ENCODE data around the gene TMEM86B. TPM values are rescaled to one million over a fixed set of nuclear protein-coding genes. Genes with fewer than 3 reads are reported as not detected.

The TMEM86B gene
- total RNA-seq, 1 donor from 2014 or later = 0.53 TPM

DNA sequence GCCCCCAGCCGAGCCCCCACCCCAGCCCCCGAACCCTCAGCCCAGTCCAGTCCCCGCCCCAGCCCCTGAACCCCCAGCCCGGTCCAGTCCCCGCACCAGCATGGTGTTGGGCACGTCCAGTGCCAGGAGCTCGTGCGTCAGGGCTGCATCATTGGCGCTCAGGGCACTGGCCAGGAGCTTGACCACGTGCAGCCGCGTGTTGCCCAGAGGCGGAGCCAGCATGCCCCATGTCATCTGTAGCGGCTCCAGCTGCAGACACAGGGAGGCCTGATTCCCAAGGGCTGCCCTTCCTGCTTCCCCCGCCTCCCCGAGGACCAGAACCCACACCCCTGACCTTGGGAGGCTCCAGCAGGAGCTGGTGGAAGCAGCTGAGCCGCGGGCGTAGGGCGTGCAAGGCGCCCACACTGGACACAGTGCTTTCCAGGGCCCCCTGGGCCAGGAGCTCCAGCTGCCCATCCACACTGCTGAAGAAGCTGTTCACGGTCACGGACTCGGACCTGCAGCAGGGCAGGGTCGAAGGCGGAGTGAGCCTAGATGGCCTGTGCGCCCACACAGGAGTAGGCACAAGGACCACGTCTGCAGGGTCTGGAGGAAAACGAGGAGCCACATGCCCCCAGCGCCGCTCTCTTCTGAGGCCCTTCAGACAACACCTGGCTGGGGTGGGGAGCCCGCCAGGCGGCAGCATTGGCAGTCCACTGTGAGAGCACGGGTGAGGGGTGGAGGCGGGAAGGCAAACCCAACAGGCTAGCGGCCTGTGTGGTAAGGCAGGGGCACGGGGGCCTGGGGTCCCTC is 12.8 kb upstream of the TMEM86B start:
- Histone ChIP-seq H3K36me3 (ENCODE audit: control insufficient read depth, insufficient read depth, low read length) (peaks cover 59% of the 10 kb centered on the region), H3K4me3 (ENCODE audit: low read depth, low read length) (no peak overlapping the region), H3K27me3 (ENCODE audit: control insufficient read depth, insufficient read depth, low read length) (no peaks in the 10 kb centered on the region)
- TF ChIP-seq, protein P1, sequence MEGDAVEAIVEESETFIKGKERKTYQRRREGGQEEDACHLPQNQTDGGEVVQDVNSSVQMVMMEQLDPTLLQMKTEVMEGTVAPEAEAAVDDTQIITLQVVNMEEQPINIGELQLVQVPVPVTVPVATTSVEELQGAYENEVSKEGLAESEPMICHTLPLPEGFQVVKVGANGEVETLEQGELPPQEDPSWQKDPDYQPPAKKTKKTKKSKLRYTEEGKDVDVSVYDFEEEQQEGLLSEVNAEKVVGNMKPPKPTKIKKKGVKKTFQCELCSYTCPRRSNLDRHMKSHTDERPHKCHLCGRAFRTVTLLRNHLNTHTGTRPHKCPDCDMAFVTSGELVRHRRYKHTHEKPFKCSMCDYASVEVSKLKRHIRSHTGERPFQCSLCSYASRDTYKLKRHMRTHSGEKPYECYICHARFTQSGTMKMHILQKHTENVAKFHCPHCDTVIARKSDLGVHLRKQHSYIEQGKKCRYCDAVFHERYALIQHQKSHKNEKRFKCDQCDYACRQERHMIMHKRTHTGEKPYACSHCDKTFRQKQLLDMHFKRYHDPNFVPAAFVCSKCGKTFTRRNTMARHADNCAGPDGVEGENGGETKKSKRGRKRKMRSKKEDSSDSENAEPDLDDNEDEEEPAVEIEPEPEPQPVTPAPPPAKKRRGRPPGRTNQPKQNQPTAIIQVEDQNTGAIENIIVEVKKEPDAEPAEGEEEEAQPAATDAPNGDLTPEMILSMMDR (IDR thresholded peaks at IDR 0.05; ENCODE audit: insufficient read depth, low read length, severe bottlenecking) = no peak
- DNase-seq (ENCODE audit: low read depth) (no peak), FAIRE-seq (no peak)

DNA sequence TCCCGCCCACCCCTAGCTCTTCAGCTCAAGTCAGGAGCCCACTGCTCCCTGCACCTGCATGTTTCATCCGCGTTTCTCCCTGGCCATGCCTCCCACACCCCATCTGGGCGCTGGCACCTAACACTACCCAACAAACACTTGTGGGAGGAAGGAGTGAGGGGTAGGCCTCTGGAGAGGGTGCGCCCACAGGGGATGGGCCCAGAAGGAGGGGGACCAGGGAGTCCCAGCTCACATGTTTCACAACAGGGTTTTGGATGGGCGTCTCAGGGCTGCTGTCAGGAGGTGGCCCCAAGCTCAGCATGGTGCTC is 12.1 kb upstream of the TMEM86B start:
- Histone ChIP-seq H3K4me3 (ENCODE audit: low read depth, low read length) (no peak overlapping the region), H3K36me3 (ENCODE audit: control insufficient read depth, insufficient read depth, low read length) (peaks cover 58% of the 10 kb centered on the region), H3K27me3 (ENCODE audit: control insufficient read depth, insufficient read depth, low read length) (no peaks in the 10 kb centered on the region)
- TF ChIP-seq, protein P1 (IDR thresholded peaks at IDR 0.05; ENCODE audit: insufficient read depth, low read length, severe bottlenecking) = no peak
- FAIRE-seq (no peak), DNase-seq (ENCODE audit: low read depth) (no peak)

DNA sequence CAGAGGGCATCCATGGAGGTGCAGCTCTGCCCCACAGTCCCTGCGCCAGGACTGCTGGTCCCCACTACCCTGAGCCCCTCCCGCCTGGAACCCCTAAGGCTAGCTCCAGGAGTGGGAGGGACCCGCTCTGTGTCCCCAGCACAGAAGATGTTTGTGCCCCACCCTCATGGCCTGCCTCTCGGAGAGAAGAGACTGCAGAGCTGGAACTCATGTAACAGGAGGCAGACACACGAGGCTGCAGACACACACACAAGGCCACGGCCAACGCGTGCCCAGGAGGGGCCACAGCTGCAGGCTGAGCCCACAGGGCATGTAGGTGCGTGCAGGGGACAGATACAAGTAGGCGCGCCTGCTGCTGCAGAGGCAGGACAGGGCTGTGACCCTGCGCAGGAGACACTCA is 10.4 kb upstream of the TMEM86B start:
- DNase-seq (ENCODE audit: low read depth) = no peak
- TF ChIP-seq, protein P1 (IDR thresholded peaks at IDR 0.05; ENCODE audit: insufficient read depth, low read length, severe bottlenecking) = no peak
- Histone ChIP-seq H3K27me3 (ENCODE audit: control insufficient read depth, insufficient read depth, low read length) (no peaks in the 10 kb centered on the region), H3K4me3 (ENCODE audit: low read depth, low read length) (no peak overlapping the region), H3K36me3 (ENCODE audit: control insufficient read depth, insufficient read depth, low read length) (peaks cover 48% of the 10 kb centered on the region)
- no peak for FAIRE-seq

DNA sequence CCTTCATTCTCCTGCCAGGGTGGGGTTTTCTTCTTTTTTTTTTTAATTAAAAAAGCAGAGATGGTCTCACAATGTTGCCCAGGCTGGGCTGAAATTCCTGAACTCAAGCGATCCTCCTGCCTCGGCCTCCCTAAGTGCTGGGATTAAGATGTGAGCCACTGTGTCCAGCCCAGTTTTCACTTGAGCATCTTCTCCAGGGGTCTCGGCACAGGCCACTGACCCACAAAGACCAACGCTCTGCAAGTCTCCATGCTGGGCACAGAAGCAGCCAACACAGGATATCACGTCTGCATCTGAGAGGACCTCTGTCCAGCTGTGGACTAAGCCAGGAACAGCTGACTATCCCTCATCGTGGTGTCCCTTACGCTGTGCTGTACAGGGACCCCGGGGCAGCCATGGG is 9.5 kb upstream of the TMEM86B start:
- H3K4me3 ChIP-seq (ENCODE audit: low read depth, low read length) = no peak overlapping the region
- DNase-seq (ENCODE audit: low read depth) (no peak), FAIRE-seq (no peak)
- no peaks in the 10 kb centered on the region for H3K27me3 ChIP-seq (ENCODE audit: control insufficient read depth, insufficient read depth, low read length)
- peaks cover 47% of the 10 kb centered on the region for H3K36me3 ChIP-seq (ENCODE audit: control insufficient read depth, insufficient read depth, low read length)
- TF ChIP-seq, protein P1 (IDR thresholded peaks at IDR 0.05; ENCODE audit: insufficient read depth, low read length, severe bottlenecking) = no peak

DNA sequence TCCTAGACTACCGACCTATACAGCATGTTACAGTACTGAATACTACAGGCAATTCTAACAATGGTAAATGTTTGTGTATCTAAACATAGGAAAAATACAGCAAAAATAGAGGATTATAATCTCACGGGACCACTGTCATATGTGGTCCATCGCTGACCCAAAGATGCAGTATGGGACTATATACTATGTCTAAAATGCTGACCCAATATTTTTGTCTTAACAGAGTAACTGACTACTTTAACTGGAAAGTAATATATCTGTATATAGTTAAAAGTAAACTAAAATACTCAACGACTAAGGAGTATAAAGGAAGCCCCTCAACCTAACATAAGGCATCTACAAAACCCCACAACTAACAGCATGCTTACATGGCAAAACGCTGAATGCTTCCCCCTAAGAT is 4.4 kb upstream of the TMEM86B start:
- FAIRE-seq (no peak), DNase-seq (ENCODE audit: low read depth) (no peak)
- peaks cover 24% of the 10 kb centered on the region for H3K36me3 ChIP-seq (ENCODE audit: control insufficient read depth, insufficient read depth, low read length)
- TF ChIP-seq, protein P1 (IDR thresholded peaks at IDR 0.05; ENCODE audit: insufficient read depth, low read length, severe bottlenecking) = no peak
- H3K27me3 ChIP-seq (ENCODE audit: control insufficient read depth, insufficient read depth, low read length) = no peaks in the 10 kb centered on the region
- no peak overlapping the region for H3K4me3 ChIP-seq (ENCODE audit: low read depth, low read length)

DNA sequence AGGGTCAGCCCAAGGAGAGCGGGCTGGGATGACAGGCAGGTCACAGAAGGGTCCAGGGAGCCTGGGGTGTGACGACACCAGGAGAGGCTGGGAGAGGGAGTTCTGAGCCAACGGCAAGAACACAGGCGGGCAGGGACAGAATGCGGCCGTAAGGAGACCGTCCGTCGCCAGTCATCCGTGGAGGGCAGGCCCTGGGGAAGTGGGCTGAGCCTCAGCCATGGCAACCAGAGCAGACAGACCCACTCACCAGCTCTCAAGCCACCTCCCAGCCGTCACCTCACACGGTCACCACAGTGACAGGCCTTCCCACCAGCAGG is 3.7 kb upstream of the TMEM86B start:
- FAIRE-seq (no peak), DNase-seq (ENCODE audit: low read depth) (no peak)
- peaks cover 20% of the 10 kb centered on the region for H3K36me3 ChIP-seq (ENCODE audit: control insufficient read depth, insufficient read depth, low read length)
- no peak overlapping the region for H3K4me3 ChIP-seq (ENCODE audit: low read depth, low read length)
- no peaks in the 10 kb centered on the region for H3K27me3 ChIP-seq (ENCODE audit: control insufficient read depth, insufficient read depth, low read length)
- TF ChIP-seq, protein P1 (IDR thresholded peaks at IDR 0.05; ENCODE audit: insufficient read depth, low read length, severe bottlenecking) = no peak
